ENCODE data around the gene TRIP13.

TRIP13 gene

GRCh38 chr5:886716-887325 lies 5.9 kb upstream of the TRIP13 start:
- Histone ChIP-seq H3K79me2 (ENCODE audit: control insufficient read depth, low read length) (peaks cover 100% of the 10 kb centered on the region), H3K9me3 (ENCODE audit: control insufficient read depth, insufficient read depth, low read length) (no peaks in the 10 kb centered on the region), H3K4me1 (ENCODE audit: control insufficient read depth, low read length) (peaks cover 11% of the 10 kb centered on the region), H3K4me2 (ENCODE audit: low read length) (no peak overlapping the region), H4K20me1 (ENCODE audit: control insufficient read depth, insufficient read depth, low read depth, low read length) (peaks cover 13% of the 10 kb centered on the region; the same call in 1 of the 2 replicates), H3K27me3 (ENCODE audit: control insufficient read depth, low read length) (no peaks in the 10 kb centered on the region), H3F3A (ENCODE audit: control insufficient read depth, insufficient read depth) (peaks cover 5% of the 10 kb centered on the region; the same call in 1 of the 2 replicates), H3K9me2 (replicated peaks; ENCODE audit: control insufficient read depth, low read length) (no peaks in the 10 kb centered on the region), H3K4me3 (ENCODE audit: low read length) (no peak overlapping the region), H3K36me3 (ENCODE audit: control insufficient read depth, low read length) (peaks cover 100% of the 10 kb centered on the region), H3K27ac (ENCODE audit: low read depth, low read length) (no peak overlapping the region)
- TF ChIP-seq CTCF (IDR thresholded peaks at IDR 0.05; ENCODE audit: low read depth, low read length, poor library complexity, severe bottlenecking), result no peak
- TF ChIP-seq EZH2phosphoT487 (IDR thresholded peaks at IDR 0.05; ENCODE audit: borderline replicate concordance, low read length), result no peak

- Histone ChIP-seq H3K4me3 (ENCODE audit: low read length) (no peak overlapping the region), H3F3A (ENCODE audit: control insufficient read depth, insufficient read depth) (peaks cover 3% of the 10 kb centered on the region; the same call in 1 of the 2 replicates), H3K27me3 (ENCODE audit: control insufficient read depth, low read length) (no peaks in the 10 kb centered on the region), H3K27ac (ENCODE audit: low read depth, low read length) (no peak overlapping the region), H4K20me1 (ENCODE audit: control insufficient read depth, insufficient read depth, low read depth, low read length) (peaks cover 6% of the 10 kb centered on the region; the same call in 1 of the 2 replicates), H3K9me3 (ENCODE audit: control insufficient read depth, insufficient read depth, low read length) (no peaks in the 10 kb centered on the region), H3K4me2 (ENCODE audit: low read length) (no peak overlapping the region), H3K79me2 (ENCODE audit: control insufficient read depth, low read length) (peaks cover 100% of the 10 kb centered on the region), H3K4me1 (ENCODE audit: control insufficient read depth, low read length) (peaks cover 11% of the 10 kb centered on the region), H3K9me2 (replicated peaks; ENCODE audit: control insufficient read depth, low read length) (no peaks in the 10 kb centered on the region), H3K36me3 (ENCODE audit: control insufficient read depth, low read length) (peaks cover 89% of the 10 kb centered on the region)
- TF ChIP-seq EZH2phosphoT487 (IDR thresholded peaks at IDR 0.05; ENCODE audit: borderline replicate concordance, low read length), result no peak
- no peak for TF ChIP-seq CTCF (IDR thresholded peaks at IDR 0.05; ENCODE audit: low read depth, low read length, poor library complexity, severe bottlenecking)
Measured at GRCh38 chr5:887947-888637, 4.6 kb upstream of the TRIP13 start.

- Histone ChIP-seq H3F3A (ENCODE audit: control insufficient read depth, insufficient read depth) (no peaks in the 10 kb centered on the region), H4K20me1 (ENCODE audit: control insufficient read depth, insufficient read depth, low read depth, low read length) (0 out of 2 replicates have a peak, but pooled peaks cover under 1% of the 10 kb centered on the region), H3K36me3 (ENCODE audit: control insufficient read depth, low read length) (peaks cover 88% of the 10 kb centered on the region), H3K4me1 (ENCODE audit: control insufficient read depth, low read length) (peaks cover 14% of the 10 kb centered on the region), H3K27me3 (ENCODE audit: control insufficient read depth, low read length) (no peaks in the 10 kb centered on the region), H3K4me2 (ENCODE audit: low read length) (no peak overlapping the region), H3K27ac (ENCODE audit: low read depth, low read length) (no peak overlapping the region), H3K9me3 (ENCODE audit: control insufficient read depth, insufficient read depth, low read length) (no peaks in the 10 kb centered on the region), H3K4me3 (ENCODE audit: low read length) (no peak overlapping the region), H3K79me2 (ENCODE audit: control insufficient read depth, low read length) (peaks cover 100% of the 10 kb centered on the region), H3K9me2 (replicated peaks; ENCODE audit: control insufficient read depth, low read length) (no peaks in the 10 kb centered on the region)
- TF ChIP-seq EZH2phosphoT487 (IDR thresholded peaks at IDR 0.05; ENCODE audit: borderline replicate concordance, low read length) (no peak), CTCF (IDR thresholded peaks at IDR 0.05; ENCODE audit: low read depth, low read length, poor library complexity, severe bottlenecking) (no peak)
Measured at GRCh38 chr5:888638-889035, 4.0 kb upstream of the TRIP13 start.
